Lung (tissue), 12 donors: ENCODE results near the gene DRD2. TPM values are rescaled to one million over a fixed set of nuclear protein-coding genes. Genes with fewer than 3 reads are reported as not detected.

ENCODE experiments used
- ATAC-seq: fragments of 200-7000 bp; cut with Tn5 transposase; one replicate; pipeline ENCODE4 v1.9.1; 2020; ENCODE audit warnings: moderate number of reproducible peaks; ENCODE audit not compliant: insufficient read depth, low FRiP score
- DNase-seq, 3 donors: peaks; one replicate each; pipeline ENCODE4 v3.0.0-alpha.2; 2013 to 2017
- H3K27ac ChIP-seq, 2 donors: one replicate each; pipeline ENCODE4 v1.5.1; 2013; ENCODE audit warnings: mild to moderate bottlenecking in 2 of 2, moderate library complexity in 2 of 2, control low read depth in 1 of 2, inconsistent platforms in 1 of 2, low read depth in 1 of 2, low read length in 1 of 2
- H3K27me3 ChIP-seq, 3 donors: one replicate each; pipeline ENCODE4 v1.5.1; 2013; ENCODE audit warnings: low read length in 2 of 3; ENCODE audit not compliant: control insufficient read depth in 3 of 3, insufficient read depth in 3 of 3
- H3K36me3 ChIP-seq, 4 donors: one replicate each; pipeline ENCODE4 v1.5.1; 2013; ENCODE audit warnings: low read length in 4 of 4, mild to moderate bottlenecking in 1 of 4, moderate library complexity in 1 of 4; ENCODE audit not compliant: control insufficient read depth in 4 of 4, insufficient read depth in 4 of 4
- H3K4me1 ChIP-seq, 5 donors: one replicate each; pipeline ENCODE4 v1.5.1; 2013; ENCODE audit warnings: low read length in 5 of 5, mild to moderate bottlenecking in 2 of 5, moderate library complexity in 1 of 5; ENCODE audit not compliant: control insufficient read depth in 5 of 5, insufficient read depth in 5 of 5
- H3K4me3 ChIP-seq: one replicate; pipeline ENCODE4 v1.5.1; 2013; ENCODE audit warnings: mild to moderate bottlenecking, control low read depth, moderate library complexity
- H3K9ac ChIP-seq, 2 donors: one replicate each; pipeline ENCODE4 v1.5.1; 2013; ENCODE audit warnings: low read length in 2 of 2, control low read depth in 1 of 2; ENCODE audit not compliant: insufficient read depth in 1 of 2
- H3K9me3 ChIP-seq, 4 donors: one replicate each; pipeline ENCODE4 v1.5.1; 2013; ENCODE audit warnings: low read length in 3 of 4, mild to moderate bottlenecking in 1 of 4, moderate library complexity in 1 of 4; ENCODE audit not compliant: control insufficient read depth in 4 of 4, insufficient read depth in 3 of 4
- CTCF ChIP-seq: IDR thresholded peaks from 2 replicates; pipeline ENCODE4 v1.5.1; 2012; ENCODE audit warnings: mild to moderate bottlenecking; ENCODE audit errors: control extremely low read depth, extremely low read depth
- WGBS, 2 donors: extraction: QIAGEN DNeasy Blood & Tissue Kit; methylation state at CpG; one replicate each; pipeline ENCODE4 v1.1.7; 2013; 5-methylcytosine and 5-hydroxymethylcytosine counted together
- polyA plus RNA-seq, 2 donors: library from polyadenylated mRNA; stranded (reverse); fragments of 200-250 nt; gene quantifications; one replicate each; pipeline ENCODE4 v1.2.1, GENCODE V29; 2013
- total RNA-seq, 2 donors: library from RNA; depleted of rRNA in 1 of 2; stranded (reverse); fragments of >200 nt in 1 of 2; gene quantifications; one replicate each; pipeline ENCODE4 v1.2.1, GENCODE V29; 2014 to 2021
- donor health status: control.
- donor health status: control.
- donor health status: Bipolar disorder and iron deficiency.
- donor health status: healthy.
- donor health status: DM: yes; HTN: yes; CAD: no.

DRD2 gene
- total and polyA plus RNA-seq, 4 donors = 0.08 to 0.28 TPM; not detected in 2

- Histone ChIP-seq H3K36me3 (no peaks in the 10 kb centered on the region), H3K4me1 (no peaks in the 10 kb centered on the region), H3K9ac (no peak overlapping the region), H3K27me3 (no peaks in the 10 kb centered on the region), H3K27ac (no peak overlapping the region), H3K4me3 (no peak overlapping the region), H3K9me3 (no peaks in the 10 kb centered on the region)
- ATAC-seq = no peak
- no peak for DNase-seq
- WGBS, 2 donors = 59 to 70% methylated on average over 7 of the region's 7 CpGs
- no peak for TF ChIP-seq CTCF
Measured at GRCh38 chr11:113444502-113445123, 30.6 kb downstream of the DRD2 start.

GRCh38 chr11:113440816-113441215 is 34.4 kb downstream of the DRD2 start:
- no peak overlapping the region for H3K4me3 ChIP-seq
- H3K9ac ChIP-seq = no peak overlapping the region
- no peaks in the 10 kb centered on the region for H3K4me1 ChIP-seq
- no peak for DNase-seq
- H3K27ac ChIP-seq = no peak overlapping the region
- H3K36me3 ChIP-seq = no peaks in the 10 kb centered on the region
- no peaks in the 10 kb centered on the region for H3K9me3 ChIP-seq
- H3K27me3 ChIP-seq = no peaks in the 10 kb centered on the region
- no peak for ATAC-seq
- WGBS, 2 donors = 82 to 88% methylated on average over 2 of the region's 2 CpGs
- no peak for TF ChIP-seq CTCF

- no peak overlapping the region for H3K9ac ChIP-seq
- no peak overlapping the region for H3K4me3 ChIP-seq
- H3K9me3 ChIP-seq = no peaks in the 10 kb centered on the region
- H3K4me1 ChIP-seq = no peaks in the 10 kb centered on the region
- TF ChIP-seq CTCF = no peak
- 66 to 69% methylated on average over 6 of the region's 6 CpGs for WGBS, 2 donors
- no peak for DNase-seq
- no peak for ATAC-seq
- H3K27ac ChIP-seq = no peak overlapping the region
- H3K36me3 ChIP-seq = no peaks in the 10 kb centered on the region
- H3K27me3 ChIP-seq = no peaks in the 10 kb centered on the region
Measured at GRCh38 chr11:113436672-113437252, 38.4 kb downstream of the DRD2 start.
